CD4-positive, alpha-beta T cell treated with Interleukin-6 for 4 hours (primary cell): Measurements from ENCODE around the gene CTNNA2.

Source experiments
- DNase-seq: peaks from one replicate; pipeline ENCODE4 v3.0.0-alpha.2; 2020; ENCODE audit warnings: mixed read lengths

Gene CTNNA2

GRCh38 chr2:79512442-79513401 lies at the start of gene CTNNA2:
Gene CTNNA2, plus strand, starts transcription at chr2:79513051.
- DNase-seq, result no peak

- DNase-seq, result no peak
Measured at GRCh38 chr2:79487399-79487798, 25.5 kb upstream of the CTNNA2 start.

GRCh38 chr2:79511320-79511951 lies 1.4 kb upstream of the CTNNA2 start:
- no peak for DNase-seq

GRCh38 chr2:79513711-79514110 lies 860 bp downstream of the CTNNA2 start:
- DNase-seq, result no peak

GRCh38 chr2:79529636-79530035 lies 16.8 kb downstream of the CTNNA2 start:
- DNase-seq, result no peak

DNA sequence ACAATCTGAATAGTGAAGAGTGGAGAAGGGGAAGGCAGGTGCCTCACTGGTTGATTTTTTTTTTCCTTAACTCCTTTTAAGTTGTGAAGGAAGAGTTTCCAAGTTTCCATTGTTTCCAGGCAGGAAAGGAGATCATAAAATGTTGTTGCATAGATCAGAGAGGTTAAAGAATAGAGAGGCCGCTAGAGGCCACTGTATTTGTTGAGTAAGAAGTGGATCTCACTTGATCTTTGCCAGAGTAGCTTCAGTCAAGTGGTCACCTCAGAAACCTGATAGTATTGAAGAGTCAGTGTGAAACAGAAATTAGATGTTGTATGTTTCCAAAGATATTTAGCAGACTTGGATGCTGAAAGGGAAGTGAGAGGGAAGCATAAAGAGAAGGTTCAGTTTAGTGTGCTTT lies 17.6 kb downstream of the CTNNA2 start:
- no peak for DNase-seq

DNA sequence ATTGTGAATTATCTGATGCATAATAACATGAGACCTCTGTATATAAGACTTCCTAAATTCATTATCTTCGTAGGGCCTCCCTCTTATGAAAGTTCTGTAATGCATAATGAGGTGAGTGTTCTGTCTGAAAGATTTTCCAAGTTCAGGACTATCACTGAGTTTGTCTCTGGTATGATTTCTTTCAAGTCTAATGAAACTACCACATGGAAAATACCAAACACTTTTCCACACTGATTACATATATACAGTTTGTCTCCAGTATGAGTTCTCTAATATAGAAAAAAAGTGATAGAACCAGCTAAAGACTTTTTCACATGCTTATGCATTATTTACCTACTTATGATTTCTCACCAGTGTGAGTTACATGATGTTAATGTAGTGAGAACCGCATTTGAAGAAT lies 34.7 kb downstream of the CTNNA2 start:
- no peak for DNase-seq

- DNase-seq, result no peak
Measured at GRCh38 chr2:79552653-79553052, 39.8 kb downstream of the CTNNA2 start.

GRCh38 chr2:79554899-79555298 lies 42.0 kb downstream of the CTNNA2 start:
- DNase-seq, result no peak

DNA sequence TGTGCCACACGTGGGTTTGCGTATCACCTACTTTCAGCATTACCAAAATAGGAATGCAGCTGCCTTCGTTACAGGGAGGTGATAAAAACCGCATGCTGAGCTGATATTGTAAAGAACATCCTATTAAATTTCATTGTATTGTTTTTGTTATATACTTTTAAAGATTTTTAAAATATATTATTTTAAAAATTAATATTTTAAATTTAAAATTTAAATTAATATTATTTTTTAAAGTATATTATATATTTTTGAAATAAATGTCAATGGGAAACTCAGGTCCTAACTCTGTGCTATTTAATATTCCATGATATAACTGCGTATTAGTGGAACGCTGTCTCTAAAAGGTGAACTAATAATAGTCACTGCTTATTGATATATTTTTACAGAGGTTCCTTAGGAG lies 51.2 kb downstream of the CTNNA2 start:
- no peak for DNase-seq

DNA sequence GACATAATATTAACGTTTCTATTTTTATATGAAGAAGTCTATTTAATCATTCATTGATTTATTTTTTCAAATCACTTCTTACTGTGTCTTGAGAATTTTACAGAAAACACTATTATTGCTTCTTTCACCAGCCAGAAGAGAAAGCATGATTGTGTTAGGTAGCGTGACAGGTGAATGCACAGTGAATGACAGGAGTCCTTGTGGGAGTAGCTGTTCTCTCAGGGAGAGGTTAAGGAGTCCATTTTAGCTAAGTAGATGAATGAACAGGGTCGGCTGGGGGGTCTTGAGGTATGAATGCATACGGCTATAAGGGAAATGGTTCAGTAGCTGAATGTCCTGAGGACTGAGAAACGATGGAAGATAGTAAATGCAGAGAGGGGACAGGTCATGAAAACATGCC lies 56.2 kb downstream of the CTNNA2 start:
- no peak for DNase-seq

DNA sequence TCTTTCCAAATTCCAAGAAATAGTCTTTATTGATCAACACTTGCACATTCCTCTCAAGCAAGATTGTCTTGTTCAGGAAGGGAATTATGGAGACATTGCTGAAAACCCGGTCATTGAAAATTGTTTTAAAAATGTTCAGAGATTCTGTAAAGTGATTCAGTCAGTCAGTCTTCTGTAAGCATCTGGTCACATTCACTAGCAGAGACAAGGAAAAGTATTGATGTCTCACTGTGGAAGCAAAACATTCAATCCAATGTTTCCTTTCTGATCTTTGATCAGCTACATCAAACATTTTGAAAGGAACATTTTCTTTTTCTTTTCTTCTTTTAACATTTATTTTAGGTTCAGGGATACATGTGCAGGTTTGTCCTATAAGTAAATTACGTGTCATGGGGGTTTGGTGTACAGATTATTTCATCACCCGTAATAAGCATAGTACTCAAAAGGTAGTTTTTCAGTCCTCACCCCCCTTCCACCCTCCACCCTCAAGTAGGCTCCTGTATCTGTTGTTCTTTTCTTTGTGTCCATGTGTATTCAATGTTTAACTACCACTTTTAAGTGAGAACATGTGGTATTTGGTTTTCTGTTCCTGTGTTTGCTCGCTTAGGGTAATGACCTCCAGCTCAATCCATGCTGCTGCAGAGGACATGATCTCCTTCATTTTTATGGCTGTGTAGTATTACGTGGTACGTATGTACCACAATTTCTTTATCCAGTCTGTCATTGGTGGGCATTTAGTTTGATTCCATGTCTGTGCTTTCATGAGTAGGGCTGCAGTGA lies 61.2 kb downstream of the CTNNA2 start:
- DNase-seq, result no peak

- DNase-seq, result no peak
Measured at GRCh38 chr2:79576451-79576850, 63.6 kb downstream of the CTNNA2 start.

DNA sequence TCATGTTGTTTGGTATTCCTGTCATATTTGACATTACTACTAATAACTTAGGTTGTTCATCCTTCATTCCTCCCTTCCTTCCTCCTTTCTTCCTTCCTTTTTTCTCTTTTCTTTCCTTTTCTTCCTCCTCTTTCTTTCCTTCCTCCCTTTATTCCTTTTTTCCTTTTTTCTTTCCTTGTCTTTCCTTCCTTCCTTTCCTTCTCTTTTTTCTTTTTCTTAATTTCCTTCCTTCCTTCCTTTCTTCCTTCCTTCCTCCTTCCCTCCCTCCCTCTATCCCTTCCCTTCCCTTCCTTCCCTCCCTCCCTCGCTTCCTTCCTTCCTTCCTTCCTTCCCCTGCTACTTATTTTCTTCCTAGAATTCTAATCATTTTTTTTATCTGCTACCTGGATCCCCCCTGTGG lies 66.1 kb downstream of the CTNNA2 start:
- no peak for DNase-seq

- DNase-seq, result no peak
Measured at GRCh38 chr2:79580175-79580574, 67.3 kb downstream of the CTNNA2 start.

- DNase-seq, result no peak
Measured at GRCh38 chr2:79585701-79586433, 73.0 kb downstream of the CTNNA2 start.

GRCh38 chr2:79591281-79591680 lies 78.4 kb downstream of the CTNNA2 start:
- DNase-seq, result no peak

- no peak for DNase-seq
Measured at GRCh38 chr2:79593237-79593867, 80.5 kb downstream of the CTNNA2 start.

GRCh38 chr2:79596403-79596802 lies 83.6 kb downstream of the CTNNA2 start:
- DNase-seq, result no peak

DNA sequence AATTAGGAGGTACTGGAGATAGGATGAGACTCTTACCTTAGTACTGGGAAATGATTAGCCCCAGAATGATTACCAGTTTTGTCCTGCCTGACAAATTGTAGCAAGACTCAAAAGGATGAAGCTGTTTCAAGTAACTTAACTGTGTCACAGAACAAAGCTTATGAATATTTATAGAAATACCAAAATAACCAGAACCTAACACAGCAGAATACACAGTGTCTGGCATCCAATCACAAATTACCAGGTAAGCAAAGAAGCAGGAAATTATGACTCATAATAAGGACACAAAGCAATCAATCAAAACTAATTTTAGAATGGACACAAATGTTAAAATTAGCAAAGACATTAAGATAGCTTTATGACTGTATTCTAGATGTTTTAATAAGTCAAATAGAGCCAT lies 91.9 kb downstream of the CTNNA2 start:
- DNase-seq, result no peak

DNA sequence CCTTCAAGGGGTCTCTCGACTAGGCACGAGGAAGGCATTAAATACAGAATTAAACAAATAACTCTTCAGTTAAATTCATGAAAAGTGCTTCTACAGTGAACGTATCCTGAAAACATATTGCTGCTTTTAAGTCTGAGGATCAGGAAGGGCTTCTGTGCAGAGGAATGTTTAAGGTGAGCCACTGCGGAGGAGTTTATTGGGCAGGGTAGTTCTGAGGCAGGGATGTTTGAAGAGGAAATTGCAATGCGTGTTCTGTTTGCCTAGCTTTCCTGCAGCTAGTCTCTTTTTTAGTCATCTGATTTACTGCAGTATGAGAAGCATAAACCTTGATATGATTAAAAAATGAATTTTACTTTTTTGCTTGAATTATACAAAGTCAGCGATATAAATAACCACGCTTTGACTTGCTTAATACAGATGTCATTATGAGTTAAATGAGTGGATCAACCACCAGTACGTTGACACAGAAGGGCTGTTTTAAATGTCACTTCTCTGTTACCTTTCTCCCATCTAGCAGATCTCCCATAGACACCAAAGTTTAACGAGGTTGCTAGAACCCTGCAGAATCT lies 98.7 kb downstream of the CTNNA2 start:
- no peak for DNase-seq

DNA sequence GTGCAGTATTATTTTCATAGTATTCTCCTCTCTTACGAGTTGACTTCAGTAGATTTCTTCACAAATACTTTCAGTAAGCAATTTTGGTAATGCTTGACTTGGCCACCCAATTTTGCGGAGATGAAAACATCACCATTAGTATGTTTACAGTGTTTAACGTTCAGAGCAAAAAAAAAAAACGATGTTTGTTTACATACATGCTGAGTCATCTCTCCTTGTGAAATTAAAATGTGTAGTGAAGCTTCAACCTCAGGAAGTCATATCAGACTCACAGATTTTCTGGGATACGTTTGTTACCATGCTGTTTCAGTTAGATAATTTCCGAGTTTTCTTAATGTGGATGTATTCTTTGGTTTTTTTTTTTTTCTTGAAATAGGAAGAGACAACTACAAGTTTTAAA lies 100.1 kb downstream of the CTNNA2 start:
- DNase-seq, result no peak
